CD4-positive, alpha-beta T cell treated with Interleukin-15 for 1 hour (primary cell): ENCODE results near the gene HPRT1.
"Not testable (repeated sequence)": the region's sequence is repeated elsewhere in the genome, so short reads cannot be mapped to it uniquely, and the experiment has no call there.

Experiments used
- DNase-seq: peaks from one replicate; pipeline ENCODE4 v3.0.0-alpha.2; 2020

HPRT1 gene

GRCh38 chrX:134460005-134460861, at the start of gene HPRT1:
Gene HPRT1, plus strand, starts transcription at chrX:134460165. Its CDS starts 147 bp downstream, at chrX:134460312.
- DNase-seq = peak; percentile 84

- DNase-seq = no peak
Measured at GRCh38 chrX:134416087-134416486, 43.9 kb upstream of the HPRT1 start.

GRCh38 chrX:134418317-134419113, 41.5 kb upstream of the HPRT1 start:
- DNase-seq = no peak

- DNase-seq = no peak
Measured at GRCh38 chrX:134419784-134420183, 40.2 kb upstream of the HPRT1 start.

GRCh38 chrX:134423606-134424005, 36.4 kb upstream of the HPRT1 start:
- DNase-seq = no peak

GRCh38 chrX:134426281-134426680, 33.7 kb upstream of the HPRT1 start:
- no peak for DNase-seq

GRCh38 chrX:134431894-134432293, 28.1 kb upstream of the HPRT1 start:
- no peak for DNase-seq

- no peak for DNase-seq
Measured at GRCh38 chrX:134435894-134436293, 24.1 kb upstream of the HPRT1 start.

GRCh38 chrX:134443020-134443419, 16.9 kb upstream of the HPRT1 start:
- no peak for DNase-seq

GRCh38 chrX:134443461-134443860, 16.5 kb upstream of the HPRT1 start:
- no peak for DNase-seq

GRCh38 chrX:134444681-134445080, 15.3 kb upstream of the HPRT1 start:
- no peak for DNase-seq

- no peak for DNase-seq
Measured at GRCh38 chrX:134452596-134452995, 7.4 kb upstream of the HPRT1 start.

GRCh38 chrX:134453631-134454030, 6.3 kb upstream of the HPRT1 start:
- no peak for DNase-seq

- no peak for DNase-seq
Measured at GRCh38 chrX:134454506-134454905, 5.5 kb upstream of the HPRT1 start.

- no peak for DNase-seq
Measured at GRCh38 chrX:134457708-134458107, 2.3 kb upstream of the HPRT1 start.

GRCh38 chrX:134459683-134460004, 321 bp upstream of the HPRT1 start:
- no peak for DNase-seq

GRCh38 chrX:134460862-134461220, 876 bp downstream of the HPRT1 start:
- no peak for DNase-seq

- no peak for DNase-seq
Measured at GRCh38 chrX:134461437-134461836, 1.5 kb downstream of the HPRT1 start.

GRCh38 chrX:134462927-134463326, 3.0 kb downstream of the HPRT1 start:
- no peak for DNase-seq

- DNase-seq = not testable (repeated sequence)
Measured at GRCh38 chrX:134464453-134464852, 4.5 kb downstream of the HPRT1 start.

GRCh38 chrX:134469486-134469885, 9.5 kb downstream of the HPRT1 start:
- DNase-seq = no peak

- DNase-seq = no peak
Measured at GRCh38 chrX:134470013-134470412, 10.0 kb downstream of the HPRT1 start.

- no peak for DNase-seq
Measured at GRCh38 chrX:134472041-134472440, 12.1 kb downstream of the HPRT1 start.

- no peak for DNase-seq
Measured at GRCh38 chrX:134476284-134476683, 16.3 kb downstream of the HPRT1 start.
